H1 (cell line): Measurements from ENCODE around the gene NUBP1. TPM values are rescaled to one million over a fixed set of nuclear protein-coding genes. Genes with fewer than 3 reads are reported as not detected.

Experiments
- EP300 ChIP-seq, 2 experiments: IDR thresholded peaks; 1 replicate in 1 of 2; 2 replicates in 1 of 2; pipeline ENCODE4 v1.6.1; 2011 to 2012; ENCODE audit warnings: low read depth in 2 of 2, low read length in 2 of 2, mild to moderate bottlenecking in 2 of 2, borderline replicate concordance in 1 of 2, inconsistent platforms in 1 of 2, moderate library complexity in 1 of 2
- HDAC2 ChIP-seq, 2 experiments: fragments of 300-600 bp in 1 of 2; sonication (generic) in 1 of 2; IDR thresholded peaks; 2 replicates each; pipeline ENCODE4 v1.6.1; 2011 to 2012; ENCODE audit warnings: low read depth in 2 of 2, low read length in 2 of 2, mild to moderate bottlenecking in 2 of 2, moderate library complexity in 2 of 2, borderline replicate concordance in 1 of 2, inconsistent platforms in 1 of 2
- POLR2A ChIP-seq, 2 experiments: IDR thresholded peaks; 1 replicate in 1 of 2; 2 replicates in 1 of 2; pipeline ENCODE4 v1.6.1; 2011; ENCODE audit warnings: low read depth in 2 of 2, low read length in 2 of 2, mild to moderate bottlenecking in 2 of 2; ENCODE audit errors: control extremely low read depth in 1 of 2
- RNF2 ChIP-seq: fragments of 200-900, 300-1000 bp; sonication (generic); IDR thresholded peaks from 2 replicates; pipeline ENCODE4 v1.7.1; 2016; ENCODE audit warnings: borderline replicate concordance, low read depth, mild to moderate bottlenecking, antibody characterized with exemption, low read length; ENCODE audit not compliant: poor library complexity, severe bottlenecking; ENCODE audit errors: missing control alignments
- polyA plus RNA-seq, 7 experiments: library from polyadenylated mRNA; depleted of rRNA in 3 of 7; stranded (reverse) in 5 of 7; unstranded in 2 of 7; fragments of >200 nt in 5 of 7; fragments of 200-250 nt in 2 of 7; gene quantifications; 1 replicate in 5 of 7; 2 replicates in 1 of 7; 4 replicates in 1 of 7; pipeline versions ENCODE4 v1.2.1 to v1.2.3, GENCODE V29; 2011 to 2013; ENCODE audit warnings: missing spikeins in 2 of 7, mixed read lengths in 2 of 7
- total RNA-seq: library from RNA; stranded (reverse); fragmentation: NEBNext Ultra II Directional; extraction: Animal tissue kit (Norgen Biotek cat#: 25700); gene quantifications from 2 replicates; pipeline ENCODE4 v1.2.1, GENCODE V29; 2021
- TF ChIP-seq, protein P1 (sequence below): IDR thresholded peaks from 2 replicates; pipeline ENCODE4 v1.6.1; 2011; ENCODE audit warnings: low read length, improper control_type of control experiment

Gene NUBP1
- total and polyA plus RNA-seq, 2 of the 8 experiments (the other 6 are each of a cell fraction or from before 2014, with no cell fraction given), result 28.2 to 32.2 TPM

DNA sequence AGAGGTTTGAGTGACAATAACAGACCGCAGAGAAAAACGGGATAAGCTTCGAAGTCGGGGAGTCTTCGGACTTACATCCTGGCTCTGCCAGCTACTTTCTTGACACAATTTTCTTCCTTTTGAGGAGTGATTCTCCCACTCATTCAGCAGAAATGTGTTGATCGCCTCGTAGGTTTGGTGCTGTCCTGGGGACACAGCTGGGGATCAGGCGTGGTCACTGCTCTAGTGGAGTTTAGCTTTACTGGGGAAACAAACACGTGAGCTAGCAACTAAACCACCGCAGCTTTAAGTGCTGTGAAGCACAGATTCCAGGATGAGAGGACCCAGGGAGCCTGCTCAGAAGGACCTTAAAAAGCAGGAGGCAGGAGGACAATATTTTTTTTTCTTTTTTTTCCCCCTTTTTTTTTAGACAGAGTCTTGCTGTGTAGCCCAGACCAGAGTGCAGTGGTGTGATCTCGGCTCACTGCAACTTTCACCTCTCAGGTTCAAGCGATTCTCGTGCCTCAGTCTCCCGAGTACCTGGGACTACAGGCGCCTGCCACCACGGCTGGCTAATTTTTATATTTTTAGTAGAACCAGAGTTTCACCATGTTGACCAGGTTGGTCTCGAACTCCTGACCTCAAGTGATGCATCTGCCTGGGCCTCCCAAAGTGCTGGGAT lies 858 bp downstream of the NUBP1 start (continued):
- TF ChIP-seq, protein P1, sequence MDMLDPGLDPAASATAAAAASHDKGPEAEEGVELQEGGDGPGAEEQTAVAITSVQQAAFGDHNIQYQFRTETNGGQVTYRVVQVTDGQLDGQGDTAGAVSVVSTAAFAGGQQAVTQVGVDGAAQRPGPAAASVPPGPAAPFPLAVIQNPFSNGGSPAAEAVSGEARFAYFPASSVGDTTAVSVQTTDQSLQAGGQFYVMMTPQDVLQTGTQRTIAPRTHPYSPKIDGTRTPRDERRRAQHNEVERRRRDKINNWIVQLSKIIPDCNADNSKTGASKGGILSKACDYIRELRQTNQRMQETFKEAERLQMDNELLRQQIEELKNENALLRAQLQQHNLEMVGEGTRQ, result no peak
- TF ChIP-seq EP300 (IDR thresholded peaks at IDR 0.05; ENCODE audit: borderline replicate concordance in 1 of 2, low read depth in 2 of 2, low read length in 2 of 2) (no peak), RNF2 (no peak), HDAC2 (IDR thresholded peaks at IDR 0.05; ENCODE audit: borderline replicate concordance in 1 of 2, low read depth in 2 of 2, low read length in 2 of 2) (no peak), POLR2A (IDR thresholded peaks at IDR 0.05; ENCODE audit: control extremely low read depth in 1 of 2, low read depth in 2 of 2, low read length in 2 of 2) (no peak)
